Measurements from ENCODE around the gene PARVA.

GRCh38 chr11:12496181-12497025 lies 119.0 kb downstream of the PARVA start:
- TF ChIP-seq CTCF (IDR thresholded peaks at IDR 0.05) (no peak), POLR2A (IDR thresholded peaks at IDR 0.05) (no peak)
